Measurements from ENCODE around the gene IFI35.

DNA sequence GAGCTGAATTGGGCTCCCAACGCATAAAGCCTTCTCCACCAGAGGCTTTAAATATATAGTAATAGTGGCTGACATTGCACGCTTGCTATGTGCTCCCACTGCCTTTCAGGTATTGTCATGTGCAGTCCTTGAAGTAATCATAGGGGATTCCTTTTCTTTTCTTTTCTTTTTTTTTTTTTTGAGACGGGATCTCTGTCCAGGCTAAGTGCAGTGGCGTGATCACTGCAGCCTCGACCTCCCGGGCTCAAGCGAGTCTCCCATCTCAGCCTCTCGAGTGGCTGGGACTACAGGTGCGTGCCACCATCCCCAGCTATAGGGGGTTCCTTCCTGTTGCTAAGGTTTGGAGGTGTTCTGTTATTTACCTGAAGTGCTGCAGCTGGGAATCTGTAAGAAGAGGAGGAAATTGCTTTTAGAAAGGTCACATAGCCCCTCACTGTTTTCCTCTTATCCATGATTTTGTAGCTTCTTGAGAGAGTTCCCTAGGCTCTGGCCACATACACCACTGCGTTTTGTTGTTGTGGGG is 7.5 kb upstream of the IFI35 start:
- TF ChIP-seq POLR2A (IDR thresholded peaks at IDR 0.05) (no peak), CTCF (IDR thresholded peaks at IDR 0.05) (no peak)
